Sciatic nerve (tissue), 2 donors: ENCODE results near the gene ASPRV1. TPM values are rescaled to one million over a fixed set of nuclear protein-coding genes. Genes with fewer than 3 reads are reported as not detected.

Experiments used
- ATAC-seq: fragments of 200-7000 bp; cut with Tn5 transposase; one replicate; pipeline ENCODE4 v1.9.1; 2020; ENCODE audit warnings: mild to moderate bottlenecking, moderate library complexity
- DNase-seq: peaks from one replicate; pipeline ENCODE4 v3.0.0-alpha.2; 2020; ENCODE audit warnings: low spot score
- intact Hi-C: fragments of 100-400 bp; cut with DNase I; formaldehyde crosslinking; loops from one replicate; pipeline ENCODE4 v1.14.2; 2022
- total RNA-seq: library from RNA; stranded (reverse); fragmentation: NEBNext Ultra II Directional; extraction: Animal tissue kit (Norgen Biotek cat#: 25700); gene quantifications from one replicate; pipeline ENCODE4 v1.2.1, GENCODE V29; 2021
- donor health status: DM: no; HTN: no; CAD: no.
- donor health status: DM: no; HTN: no; CAD: no.

Gene ASPRV1
- total RNA-seq, 1 donor from 2014 or later = 5.6 TPM

DNA sequence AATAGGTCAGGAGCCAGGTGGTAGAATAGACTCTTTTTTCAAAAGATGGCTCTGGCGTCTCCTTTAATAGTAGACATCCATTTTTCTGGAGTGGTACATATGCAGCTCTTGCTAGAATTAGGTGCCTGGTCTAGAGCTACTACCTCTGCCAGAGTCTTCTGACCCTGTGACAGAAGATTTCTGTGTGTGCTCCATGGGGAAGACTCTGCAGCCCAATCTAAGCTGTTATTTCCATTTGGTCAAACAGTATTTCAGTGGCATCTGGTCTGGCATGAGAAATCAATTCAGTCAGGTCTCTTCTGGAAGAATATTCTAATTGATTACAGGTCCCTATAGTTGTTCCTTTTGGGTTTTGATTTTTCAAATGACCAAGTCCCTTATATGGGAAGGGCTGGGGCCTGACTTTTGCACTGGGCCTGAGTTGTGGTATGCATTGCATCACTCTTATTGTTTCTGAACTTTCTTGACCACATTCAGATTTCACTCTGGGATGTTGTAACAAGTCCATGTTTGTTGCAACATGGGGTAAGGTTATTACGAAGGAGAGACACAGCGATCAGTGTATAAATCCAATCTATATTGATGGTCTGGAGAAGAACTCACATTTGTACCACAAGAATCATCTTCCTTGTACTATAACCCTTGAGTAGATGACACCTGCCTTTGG, 34.4 kb downstream of the ASPRV1 start:
- intact Hi-C loops = no loop called here
- ATAC-seq = peak; percentile 58
- no peak for DNase-seq

DNA sequence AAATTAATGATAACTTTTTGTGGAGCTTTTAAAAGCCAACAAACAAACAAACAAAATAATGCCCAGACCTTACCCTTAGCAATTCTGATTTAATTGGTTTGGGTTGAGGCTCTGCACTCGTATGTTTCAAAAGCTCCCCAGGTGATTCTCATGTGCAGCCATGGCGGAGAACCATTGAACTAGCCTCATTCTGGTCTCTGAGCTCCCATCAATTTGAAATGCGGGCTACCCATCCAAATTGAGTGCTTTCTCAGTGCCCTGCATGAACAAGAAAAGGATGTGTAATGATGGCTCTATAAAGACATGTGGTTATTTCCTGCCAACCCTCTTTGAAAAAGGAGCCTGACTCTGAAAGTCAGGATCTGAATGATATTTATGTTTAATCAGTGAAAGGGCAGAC, 38.3 kb downstream of the ASPRV1 start:
- intact Hi-C loops = no loop called here
- no peak for DNase-seq
- no peak for ATAC-seq

DNA sequence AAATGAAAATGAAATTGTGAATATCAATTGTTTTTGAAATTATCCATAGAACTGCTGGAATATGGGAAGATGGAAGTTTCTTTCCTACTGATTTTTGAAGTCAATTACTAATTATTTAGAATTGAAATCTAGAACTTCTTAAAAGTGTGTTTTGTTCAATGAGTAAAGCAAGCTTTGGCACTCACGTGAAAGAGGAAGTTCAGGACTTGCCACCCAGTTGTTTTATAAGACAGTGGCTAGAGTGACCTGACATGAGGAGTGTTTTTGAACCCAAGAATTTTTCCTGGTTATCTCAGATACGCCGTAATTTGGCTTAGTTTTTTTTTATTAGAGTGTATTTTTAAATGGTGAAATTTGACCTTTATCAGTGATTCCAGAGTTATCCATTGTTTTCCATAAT, 43.0 kb downstream of the ASPRV1 start:
- intact Hi-C loops = loop anchor here (10.0 kb wide), 1 partner anchor 156 kb away; no protein-coding TSS in a partner anchor
- DNase-seq = no peak
- ATAC-seq = no peak

DNA sequence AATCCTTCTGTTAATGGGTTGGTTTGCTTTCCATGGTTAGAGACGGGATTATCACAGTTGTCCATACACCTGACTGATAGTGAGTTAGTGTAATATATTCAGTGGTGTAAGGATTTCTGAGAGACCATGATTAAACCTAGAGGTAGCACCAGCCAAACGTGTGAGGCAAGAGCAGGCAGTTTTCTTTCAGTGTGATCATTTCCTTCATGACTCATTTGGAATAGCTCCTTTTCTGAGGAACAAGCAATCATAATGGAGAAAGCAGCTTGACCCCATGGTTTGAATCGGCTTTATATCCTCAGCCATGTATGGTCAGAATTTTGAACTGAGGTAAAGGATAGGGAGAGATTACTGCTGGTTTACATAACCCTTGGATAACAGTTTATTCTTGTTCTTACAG, 43.6 kb downstream of the ASPRV1 start:
- intact Hi-C loops = loop anchor here (10.0 kb wide), 1 partner anchor 157 kb away; no protein-coding TSS in a partner anchor
- ATAC-seq (no peak), DNase-seq (no peak)

DNA sequence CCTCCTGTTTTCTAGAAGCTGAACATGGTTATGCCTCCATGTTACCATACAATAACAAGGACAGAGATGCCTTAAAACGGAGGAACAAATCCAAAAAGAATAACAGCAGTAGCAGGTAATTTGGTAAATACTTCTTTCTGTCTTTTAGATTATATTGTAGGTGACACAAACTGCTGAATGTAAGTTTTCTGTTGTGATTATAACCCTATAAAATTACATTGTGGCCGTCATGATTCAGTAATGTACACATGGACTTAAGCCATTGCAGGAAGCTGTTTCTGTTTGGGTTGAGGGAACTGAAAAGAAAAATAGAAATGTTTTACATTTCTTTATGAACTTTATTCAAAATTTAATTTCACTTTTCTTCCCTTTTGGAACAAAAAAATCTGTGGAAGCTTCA, 45.3 kb downstream of the ASPRV1 start:
- ATAC-seq = no peak
- no peak for DNase-seq
- intact Hi-C loops = loop anchor here (10.0 kb wide), 1 partner anchor 159 kb away; no protein-coding TSS in a partner anchor

DNA sequence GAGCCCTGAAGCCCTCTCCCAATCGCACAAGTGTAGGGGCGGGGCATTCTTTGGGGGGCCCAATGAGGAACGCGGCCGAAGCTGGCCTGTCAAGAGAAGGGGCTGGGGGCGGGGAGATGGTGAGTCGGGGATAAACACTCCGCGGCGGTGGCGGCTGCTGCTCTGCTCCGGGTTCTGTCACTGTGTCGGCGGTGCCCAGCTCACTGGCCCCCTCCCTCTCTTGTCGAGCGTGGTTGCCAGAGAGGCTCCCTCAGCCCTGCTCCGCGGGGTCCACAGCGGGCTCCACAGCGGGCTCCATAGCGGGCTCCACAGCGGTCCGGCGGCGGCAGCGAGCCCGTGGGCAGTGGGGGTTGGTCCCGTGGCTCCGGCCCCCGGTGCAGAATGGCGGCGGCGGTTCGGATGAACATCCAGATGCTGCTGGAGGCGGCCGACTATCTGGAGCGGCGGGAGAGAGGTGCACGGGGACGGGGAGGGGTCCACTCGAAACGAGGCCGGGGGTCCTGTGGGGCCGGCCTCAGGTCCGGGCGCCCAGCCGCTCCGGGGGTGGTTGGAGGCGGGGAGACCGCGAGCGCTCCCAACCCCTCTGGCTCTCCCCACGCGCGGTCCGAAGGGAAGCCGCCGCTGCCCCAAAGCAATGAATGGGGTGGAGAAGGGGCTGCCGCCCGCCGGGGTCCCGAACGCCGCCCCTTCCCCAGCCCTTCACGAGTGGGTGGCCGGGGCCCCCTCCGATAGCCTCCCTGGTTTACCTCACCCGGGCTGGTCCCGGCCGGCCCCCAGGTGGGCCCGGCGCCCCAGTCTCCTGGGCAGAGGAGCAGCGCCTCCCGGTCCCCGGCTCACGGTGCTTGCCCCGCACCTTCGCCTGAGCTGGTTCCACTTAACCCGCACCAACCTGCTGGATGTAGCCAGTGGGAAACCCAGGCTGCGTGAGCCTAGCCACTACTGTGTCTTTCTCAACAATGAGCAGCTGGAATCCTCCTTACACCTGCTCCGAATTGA, 46.2 kb downstream of the ASPRV1 start, which contains the start of gene MXD1:
TSS of gene MXD1 (plus strand) at position 160 of the 996 bp plus-strand sequence. CDS start at position 382, 222 bp downstream.
- intact Hi-C loops = loop anchor here (5.0 to 10.0 kb wide), 2 partner anchors 160 to 227 kb away; no protein-coding TSS in a partner anchor
- DNase-seq = peak; percentile 100
- no peak for ATAC-seq

DNA sequence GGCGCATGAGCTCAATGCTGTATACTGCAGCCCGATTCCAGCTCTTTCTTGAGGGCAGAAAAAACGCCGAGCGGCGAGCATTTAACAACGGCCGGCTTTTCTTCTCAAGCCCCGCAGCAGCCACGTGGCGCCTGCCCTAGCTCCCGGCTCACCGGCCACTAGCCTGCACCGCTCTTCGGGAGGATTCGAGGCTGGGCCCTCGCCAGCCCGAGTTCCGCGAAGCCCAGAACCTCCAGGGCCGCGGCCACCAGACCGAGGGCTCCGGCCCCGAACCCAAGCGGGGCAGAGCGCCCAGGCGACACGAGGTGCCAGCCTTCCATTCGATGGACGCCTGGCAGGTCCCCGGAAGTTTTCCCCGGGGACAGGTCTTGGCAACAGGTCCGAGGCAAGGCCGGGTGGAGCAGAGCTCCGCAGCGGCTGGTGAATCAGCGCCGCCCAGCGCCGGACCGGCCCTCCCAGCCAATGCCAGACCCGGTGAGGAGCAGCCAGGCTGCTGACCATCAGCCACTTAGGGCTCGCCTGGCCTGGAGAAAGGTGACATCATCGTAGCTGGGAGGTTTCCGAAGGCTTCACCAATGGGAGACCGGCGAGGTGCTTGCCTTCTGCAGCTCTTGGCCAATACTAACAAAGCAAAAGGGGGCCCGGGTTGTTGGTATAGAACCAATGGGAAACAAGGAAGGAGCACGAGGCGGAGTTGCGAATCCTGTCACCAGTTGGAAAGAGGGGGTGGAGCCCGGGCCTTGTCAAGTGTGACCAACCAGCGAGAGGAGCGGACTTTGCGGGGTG, 47.1 kb downstream of the ASPRV1 start:
- no peak for DNase-seq
- ATAC-seq = peak; percentile 97
- intact Hi-C loops = loop anchor here (5.0 to 10.0 kb wide), 2 partner anchors 160 to 228 kb away; no protein-coding TSS in a partner anchor

DNA sequence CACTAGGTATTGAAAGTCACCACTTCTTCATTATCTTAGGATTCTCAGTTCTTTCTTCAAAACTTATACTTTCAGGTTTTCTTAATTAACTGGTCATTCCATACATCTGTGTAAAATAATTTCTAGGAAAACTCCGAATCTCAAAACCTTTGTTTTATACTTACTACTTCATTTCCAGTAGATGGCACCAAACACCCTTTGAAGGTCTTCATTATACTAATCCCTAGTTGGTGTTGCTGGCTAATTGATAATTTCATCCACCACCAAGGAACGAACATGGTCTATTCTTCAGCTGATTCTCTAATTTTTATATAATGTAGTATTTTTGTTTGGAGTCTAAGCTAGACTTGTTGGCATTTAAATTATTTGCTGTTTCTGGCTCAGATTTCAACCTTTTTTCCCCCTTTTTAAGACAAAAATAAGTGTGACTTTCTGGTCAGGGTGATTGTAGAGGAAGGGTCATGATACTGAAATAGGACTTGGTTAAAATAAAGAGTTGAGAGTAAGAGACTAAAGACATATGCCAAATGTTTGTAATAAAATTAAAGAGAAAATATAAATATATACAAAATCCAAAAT, 49.4 kb downstream of the ASPRV1 start:
- no peak for DNase-seq
- intact Hi-C loops = loop anchor here (5.0 to 10.0 kb wide), 2 partner anchors 163 to 230 kb away; no protein-coding TSS in a partner anchor
- ATAC-seq = no peak

Other genes with a start within 250 kb of the ASPRV1 start
- gene ANXA4, start 219.5 kb downstream of the ASPRV1 start, total RNA-seq = 117 TPM
- gene GMCL1, start 132.0 kb downstream of the ASPRV1 start, total RNA-seq = 24.4 TPM
- 46.9 TPM for gene SNRNP27, start 67.7 kb downstream of the ASPRV1 start, total RNA-seq
- 25.3 TPM for gene MXD1, start 46.5 kb downstream of the ASPRV1 start, total RNA-seq
- 285 TPM for gene PCBP1, start 125.8 kb upstream of the ASPRV1 start, total RNA-seq
- 24.4 TPM for gene C2orf42, start 229.4 kb upstream of the ASPRV1 start, total RNA-seq